Psoas muscle (tissue), 8 donors: ENCODE measurements around the gene EFHC1. TPM values are rescaled to one million over a fixed set of nuclear protein-coding genes. Genes with fewer than 3 reads are reported as not detected.
"Not testable (repeated sequence)": the region's sequence is repeated elsewhere in the genome, so short reads cannot be mapped to it uniquely, and the experiment has no call there.

Experiments
- ATAC-seq, 4 donors: fragments of 200-7000 bp; cut with Tn5 transposase; one replicate each; pipeline ENCODE4 v1.9.1; 2020; ENCODE audit warnings: moderate library complexity in 3 of 4, mild to moderate bottlenecking in 2 of 4
- DNase-seq, 2 donors: peaks; one replicate each; pipeline ENCODE4 v3.0.0-alpha.2; 2020
- H3K27ac ChIP-seq: fragments of 200-600 bp; one replicate; pipeline ENCODE4 v1.8.0; 2022
- H3K27me3 ChIP-seq, 3 donors: fragments of 200-600 bp in 1 of 3; one replicate each; pipeline versions ENCODE4 v1.6.1 to v1.8.0; 2013 to 2022; ENCODE audit warnings: low read length in 2 of 3, mild to moderate bottlenecking in 2 of 3, moderate library complexity in 1 of 3; ENCODE audit not compliant: insufficient read depth in 3 of 3
- H3K36me3 ChIP-seq, 2 donors: fragments of 200-600 bp in 1 of 2; one replicate each; pipeline versions ENCODE4 v1.6.1 to v1.8.0; 2013 to 2022; ENCODE audit warnings: low read depth in 1 of 2, mild to moderate bottlenecking in 1 of 2, moderate library complexity in 1 of 2; ENCODE audit not compliant: insufficient read depth in 1 of 2
- H3K4me1 ChIP-seq: fragments of 200-600 bp; one replicate; pipeline ENCODE4 v1.8.0; 2022
- H3K4me3 ChIP-seq: fragments of 200-600 bp; one replicate; pipeline ENCODE4 v1.8.0; 2022; ENCODE audit warnings: mild to moderate bottlenecking
- H3K9me3 ChIP-seq: fragments of 200-600 bp; one replicate; pipeline ENCODE4 v1.8.0; 2022
- WGBS, 3 donors: extraction: QIAGEN DNeasy Blood & Tissue Kit; methylation state at CpG; one replicate each; pipeline versions ENCODE4 v1.1.6 to v1.1.7; 2013; 5-methylcytosine and 5-hydroxymethylcytosine counted together
- intact Hi-C, 2 donors: fragments of 100-400 bp; cut with DNase I; formaldehyde crosslinking; loops; one replicate each; pipeline versions ENCODE4 v1.11.0 to v1.14.2; 2022
- polyA plus RNA-seq, 3 donors: library from polyadenylated mRNA; stranded (reverse); fragments of 200-250 nt; gene quantifications; one replicate each; pipeline ENCODE4 v1.2.3, GENCODE V29; 2013
- total RNA-seq, 4 donors: library from RNA; stranded (reverse); fragmentation: NEBNext Ultra II Directional in 2 of 4; extraction: Animal tissue kit (Norgen Biotek cat#: 25700) in 2 of 4; gene quantifications; one replicate each; pipeline versions ENCODE4 v1.2.1 to v1.2.4, GENCODE V29; 2021 to 2023
- TF ChIP-seq, protein P1 (sequence below): fragments of 200-600 bp; IDR thresholded peaks from one replicate; pipeline ENCODE4 v1.8.0; 2022; ENCODE audit warnings: antibody characterized with exemption
- donor health status: healthy with polysubstance abuse.
- donor health status: DM: no; HTN: no; CAD: no; lungs with moderate emphysema.
- donor health status: Bipolar disorder and iron deficiency.
- donor health status: healthy.
- donor health status: DM: yes; HTN: yes; CAD: no.
- donor health status: DM: no; HTN: no; CAD: no.
- donor health status: DM: no; HTN: no; CAD: no.
- donor health status: DM: yes; HTN: yes; CAD: no.

The EFHC1 gene
- total and polyA plus RNA-seq, 7 donors, result 1.5 to 3.9 (median 2.0) TPM

DNA sequence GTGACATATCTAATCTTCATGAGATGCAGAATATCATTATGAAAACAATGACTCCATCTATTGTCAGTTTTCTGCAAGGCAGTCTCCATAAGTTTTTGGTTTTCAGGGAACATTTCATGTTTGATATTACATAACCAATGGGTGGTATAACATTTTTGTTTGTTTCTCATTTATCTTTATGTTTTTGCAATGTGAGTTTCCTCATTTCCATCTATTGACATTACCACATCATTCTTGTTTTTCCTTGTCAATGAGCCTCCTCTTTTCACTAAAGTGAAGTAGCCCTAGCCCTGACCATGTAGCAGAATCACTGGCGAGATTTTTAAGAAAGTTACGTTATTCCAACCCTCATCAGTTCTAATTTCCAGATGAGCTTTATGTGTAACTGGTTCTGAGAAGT is 4.4 kb downstream of the EFHC1 start:
- WGBS, 3 donors, result 53 to 66% (median 64%) methylated on average over 2 of the region's 2 CpGs
- peaks cover 3% of the 10 kb centered on the region for H3K9me3 ChIP-seq
- DNase-seq (no peak), ATAC-seq (no peak)
- H3K4me1 ChIP-seq, result no peaks in the 10 kb centered on the region
- no peak overlapping the region for H3K27ac ChIP-seq
- no peaks in the 10 kb centered on the region for H3K36me3 ChIP-seq
- TF ChIP-seq, protein P1, sequence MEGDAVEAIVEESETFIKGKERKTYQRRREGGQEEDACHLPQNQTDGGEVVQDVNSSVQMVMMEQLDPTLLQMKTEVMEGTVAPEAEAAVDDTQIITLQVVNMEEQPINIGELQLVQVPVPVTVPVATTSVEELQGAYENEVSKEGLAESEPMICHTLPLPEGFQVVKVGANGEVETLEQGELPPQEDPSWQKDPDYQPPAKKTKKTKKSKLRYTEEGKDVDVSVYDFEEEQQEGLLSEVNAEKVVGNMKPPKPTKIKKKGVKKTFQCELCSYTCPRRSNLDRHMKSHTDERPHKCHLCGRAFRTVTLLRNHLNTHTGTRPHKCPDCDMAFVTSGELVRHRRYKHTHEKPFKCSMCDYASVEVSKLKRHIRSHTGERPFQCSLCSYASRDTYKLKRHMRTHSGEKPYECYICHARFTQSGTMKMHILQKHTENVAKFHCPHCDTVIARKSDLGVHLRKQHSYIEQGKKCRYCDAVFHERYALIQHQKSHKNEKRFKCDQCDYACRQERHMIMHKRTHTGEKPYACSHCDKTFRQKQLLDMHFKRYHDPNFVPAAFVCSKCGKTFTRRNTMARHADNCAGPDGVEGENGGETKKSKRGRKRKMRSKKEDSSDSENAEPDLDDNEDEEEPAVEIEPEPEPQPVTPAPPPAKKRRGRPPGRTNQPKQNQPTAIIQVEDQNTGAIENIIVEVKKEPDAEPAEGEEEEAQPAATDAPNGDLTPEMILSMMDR, result no peak
- intact Hi-C loops, result loop anchor here in 1 of 2 donors (5.0 kb wide), 1 partner anchor 153 kb away; the partner anchor contains the start of gene TRAM2
- H3K27me3 ChIP-seq, result no peaks in the 10 kb centered on the region
- H3K4me3 ChIP-seq, result no peak overlapping the region

- Histone ChIP-seq H3K4me1 (no peaks in the 10 kb centered on the region), H3K27ac (no peak overlapping the region), H3K27me3 (no peaks in the 10 kb centered on the region), H3K4me3 (no peak overlapping the region), H3K36me3 (no peaks in the 10 kb centered on the region), H3K9me3 (peaks cover 3% of the 10 kb centered on the region)
- ATAC-seq (no peak), DNase-seq (no peak)
- intact Hi-C loops, result no loop called here
- TF ChIP-seq, protein P1, result no peak
These were observed 6.5 kb downstream of the EFHC1 start for GRCh38 chr6:52426667-52427066.

DNA sequence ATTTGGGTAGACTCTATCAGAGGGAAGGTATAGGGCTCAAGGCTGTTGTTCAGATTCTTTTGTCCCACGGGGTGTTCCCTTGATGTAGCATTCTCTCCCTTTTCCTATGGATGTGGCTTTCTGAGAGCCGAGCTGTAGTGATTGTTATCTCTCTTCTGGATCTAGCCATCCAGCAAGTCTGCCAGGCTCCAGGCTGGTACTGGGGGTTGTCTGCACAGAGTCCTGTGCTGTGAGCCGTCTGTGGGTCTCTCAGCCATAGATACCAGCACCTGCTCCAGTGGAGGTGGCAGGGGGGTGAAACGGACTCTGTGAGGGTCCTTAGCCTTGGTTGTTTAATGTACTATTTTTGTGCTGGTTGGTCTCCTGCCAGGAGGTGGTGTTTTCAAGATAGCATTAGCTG is 13.2 kb downstream of the EFHC1 start:
- H3K9me3 ChIP-seq, H3K27me3 ChIP-seq, H3K4me1 ChIP-seq, ATAC-seq, intact Hi-C loops, H3K36me3 ChIP-seq, DNase-seq, H3K27ac ChIP-seq, H3K4me3 ChIP-seq: not testable (repeated sequence)
- 67 to 88% (median 81%) methylated on average over 4 of the region's 4 CpGs for WGBS, 3 donors

DNA sequence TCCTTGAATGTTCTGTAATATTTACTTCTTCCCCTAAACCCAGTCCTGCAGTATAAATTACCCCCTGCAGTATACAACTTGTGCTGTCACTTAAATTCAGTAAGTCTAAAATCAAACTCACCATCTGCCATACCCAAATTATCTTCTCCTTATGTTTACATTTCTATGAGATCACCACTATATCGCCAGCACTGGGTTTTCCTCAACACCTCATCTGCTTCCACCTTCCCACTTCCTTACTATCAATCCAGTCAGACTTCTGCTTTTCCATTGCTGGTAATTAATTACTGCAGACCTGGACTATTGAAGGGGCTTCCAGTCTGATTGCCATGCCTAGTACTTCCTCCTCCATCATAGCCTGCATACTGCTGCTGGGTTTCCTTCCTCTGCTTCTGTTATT is 15.2 kb downstream of the EFHC1 start:
- ATAC-seq (no peak), DNase-seq (no peak)
- H3K27me3 ChIP-seq, result no peaks in the 10 kb centered on the region
- TF ChIP-seq, protein P1, result no peak
- no peaks in the 10 kb centered on the region for H3K4me1 ChIP-seq
- WGBS, 3 donors, result 87 to 100% (median 90%) methylated on average over 1 of the region's 1 CpG
- peaks cover 0 to 8% of the 10 kb centered on the region in 2 donors for H3K36me3 ChIP-seq
- intact Hi-C loops, result no loop called here
- no peaks in the 10 kb centered on the region for H3K9me3 ChIP-seq
- no peak overlapping the region for H3K4me3 ChIP-seq
- H3K27ac ChIP-seq, result no peak overlapping the region

- Histone ChIP-seq H3K27me3 (no peaks in the 10 kb centered on the region), H3K4me1 (no peaks in the 10 kb centered on the region), H3K4me3 (no peak overlapping the region), H3K27ac (no peak overlapping the region), H3K9me3 (no peaks in the 10 kb centered on the region), H3K36me3 (peaks cover 0 to 8% of the 10 kb centered on the region in 2 donors)
- 79 to 83% (median 82%) methylated on average over 2 of the region's 2 CpGs for WGBS, 3 donors
- intact Hi-C loops, result no loop called here
- DNase-seq (no peak), ATAC-seq (no peak)
- TF ChIP-seq, protein P1, result no peak
These were observed 18.8 kb downstream of the EFHC1 start for GRCh38 chr6:52438926-52439325.
